ENCODE measurements around the gene SPRR4. TPM values are rescaled to one million over a fixed set of nuclear protein-coding genes. Genes with fewer than 3 reads are reported as not detected.

SPRR4 gene
- total RNA-seq, 1 experiment from 2014 or later = not detected

- DNase-seq (ENCODE audit: low read depth, low spot score) (no peak), ATAC-seq (no peak)
- H3K9me3 ChIP-seq (ENCODE audit: control insufficient read depth, insufficient read depth, low read depth, low read length) = no peaks in the 10 kb centered on the region
- intact Hi-C loops (cut with micrococcal nuclease; ENCODE audit: unreplicated experiment) = no loop called here
- H3K27me3 ChIP-seq (ENCODE audit: control insufficient read depth, insufficient read depth, low read length) = peaks cover 2% of the 10 kb centered on the region; the same call in 1 of the 2 replicates
- POLR2A ChIA-PET = no interaction called here
- no TSS peak for BruUV-seq (replicated peaks)
- H3K36me3 ChIP-seq (ENCODE audit: control insufficient read depth, insufficient read depth, low read length) = no peaks in the 10 kb centered on the region
- in situ Hi-C loops (cut with HindIII; ENCODE audit: low pct_unique_long_range_greater_than_20kb, low sequenced_read_pairs) = no loop called here
- no peaks in the 10 kb centered on the region for H3K4me1 ChIP-seq (ENCODE audit: control insufficient read depth, insufficient read depth, low read length)
- no peak overlapping the region for H3K27ac ChIP-seq (ENCODE audit: low read length)
- no peak for TF ChIP-seq CTCF (IDR thresholded peaks at IDR 0.05)
- TF ChIP-seq REST (IDR thresholded peaks at IDR 0.05; ENCODE audit: insufficient read depth in 1 of 2, low read depth in 2 of 2, low read length in 1 of 2) = no peak
- TF ChIP-seq POLR2AphosphoS5 (IDR thresholded peaks at IDR 0.05; ENCODE audit: low read depth, low read length) = no peak
- no peak for TF ChIP-seq SIN3A (IDR thresholded peaks at IDR 0.05; ENCODE audit: borderline replicate concordance, insufficient read depth, low read depth, low read length)
- TF ChIP-seq TCF7L2 (IDR thresholded peaks at IDR 0.05; ENCODE audit: low read depth, low read length) = no peak
- CTCF ChIA-PET = no interaction called here
- H3K4me3 ChIP-seq (ENCODE audit: low read depth in 2 of 2, low read length in 2 of 2) = no peak overlapping the region
These were observed 24.2 kb upstream of the SPRR4 start for GRCh38 chr1:152946248-152946647.

GRCh38 chr1:152946651-152947256 lies 23.7 kb upstream of the SPRR4 start, which contains the start of gene SPRR5:
TSS of gene SPRR5 (plus strand) at chr1:152947206. CDS start at chr1:152948555, 1,349 bp downstream.
- no peak for ATAC-seq
- Histone ChIP-seq H3K4me3 (ENCODE audit: low read depth in 2 of 2, low read length in 2 of 2) (no peak within 1 kb of the TSS), H3K36me3 (ENCODE audit: control insufficient read depth, insufficient read depth, low read length) (no peaks in the 10 kb centered on the region), H3K4me1 (ENCODE audit: control insufficient read depth, insufficient read depth, low read length) (no peaks in the 10 kb centered on the region), H3K9me3 (ENCODE audit: control insufficient read depth, insufficient read depth, low read depth, low read length) (no peaks in the 10 kb centered on the region), H3K27ac (ENCODE audit: low read length) (no peak within 1 kb of the TSS), H3K27me3 (ENCODE audit: control insufficient read depth, insufficient read depth, low read length) (peaks cover 2% of the 10 kb centered on the region; the same call in 1 of the 2 replicates)
- in situ Hi-C loops (cut with HindIII; ENCODE audit: low pct_unique_long_range_greater_than_20kb, low sequenced_read_pairs) = no loop called here
- intact Hi-C loops (cut with micrococcal nuclease; ENCODE audit: unreplicated experiment) = no loop called here
- no peak for TF ChIP-seq CTCF (IDR thresholded peaks at IDR 0.05)
- no peak for TF ChIP-seq SIN3A (IDR thresholded peaks at IDR 0.05; ENCODE audit: borderline replicate concordance, insufficient read depth, low read depth, low read length)
- TF ChIP-seq POLR2AphosphoS5 (IDR thresholded peaks at IDR 0.05; ENCODE audit: low read depth, low read length) = no peak
- TF ChIP-seq REST (IDR thresholded peaks at IDR 0.05; ENCODE audit: insufficient read depth in 1 of 2, low read depth in 2 of 2, low read length in 1 of 2) = no peak
- TF ChIP-seq TCF7L2 (IDR thresholded peaks at IDR 0.05; ENCODE audit: low read depth, low read length) = no peak
- BruUV-seq (replicated peaks) = no TSS peak
- ChIA-PET CTCF (no interaction called here), POLR2A (no interaction called here)
- DNase-seq (ENCODE audit: low read depth, low spot score) = no peak
